Astrocyte (in vitro differentiated cells and primary cell): ENCODE data around the gene LYRM4.

Experiments used
- CTCF ChIP-seq: IDR thresholded peaks from 2 replicates; pipeline ENCODE4 v1.5.1; 2011; ENCODE audit warnings: low read depth, mild to moderate bottlenecking, inconsistent platforms, low read length, moderate library complexity; ENCODE audit not compliant: insufficient read depth
- EZH2 ChIP-seq: IDR thresholded peaks from 2 replicates; pipeline ENCODE4 v1.6.1; 2012; ENCODE audit warnings: mild to moderate bottlenecking, low read length, inconsistent platforms; ENCODE audit not compliant: insufficient read depth

- no peak for TF ChIP-seq EZH2
- TF ChIP-seq CTCF, result no peak
These were observed 182.6 kb downstream of the LYRM4 start for GRCh38 chr6:5078121-5078669.
